Keratinocyte (primary cell): ENCODE results near the gene USP47. TPM values are rescaled to one million over a fixed set of nuclear protein-coding genes. Genes with fewer than 3 reads are reported as not detected.

Source experiments
- DNase-seq: peaks from one replicate; pipeline ENCODE4 v3.0.0-alpha.2; 2011; ENCODE audit warnings: low read depth, missing footprints, low spot score
- FAIRE-seq: peaks from 2 replicates; lab custom pipeline; 2011; peaks lifted over from hg19 to GRCh38; lab: Jason Lieb, UNC
- H2AFZ ChIP-seq: 2 replicates; pipeline ENCODE4 v1.6.0; 2012; ENCODE audit warnings: low read length, control low read depth, inconsistent platforms; ENCODE audit not compliant: control insufficient read depth
- H3K27ac ChIP-seq: 2 replicates; pipeline ENCODE4 v1.5.1; 2011; ENCODE audit warnings: low read length; ENCODE audit not compliant: control insufficient read depth, insufficient read depth
- H3K27me3 ChIP-seq: 3 replicates; pipeline ENCODE4 v1.6.0; 2011; ENCODE audit warnings: low read length; ENCODE audit not compliant: control insufficient read depth, insufficient read depth; ENCODE audit errors: extremely low read depth
- H3K36me3 ChIP-seq, 2 experiments: 2 replicates in 1 of 2; 3 replicates in 1 of 2; pipeline ENCODE4 v1.5.1; 2011; ENCODE audit warnings: low read length in 2 of 2, mild to moderate bottlenecking in 1 of 2; ENCODE audit not compliant: control insufficient read depth in 2 of 2, insufficient read depth in 2 of 2; ENCODE audit errors: extremely low read depth in 1 of 2
- H3K4me1 ChIP-seq: 3 replicates; pipeline ENCODE4 v1.5.1; 2011; ENCODE audit warnings: low read length; ENCODE audit not compliant: control insufficient read depth, insufficient read depth; ENCODE audit errors: extremely low read depth
- H3K4me2 ChIP-seq: 3 replicates; pipeline ENCODE4 v1.6.0; 2011; ENCODE audit warnings: low read depth, low read length; ENCODE audit not compliant: control insufficient read depth, insufficient read depth; ENCODE audit errors: extremely low read depth
- H3K4me3 ChIP-seq, 3 experiments: fragments of 200-600 bp in 1 of 3; sonication (generic) in 1 of 3; 2 replicates in 2 of 3; 3 replicates in 1 of 3; pipeline ENCODE4 v1.5.1; 2011 to 2016; ENCODE audit warnings: low read length in 3 of 3, mild to moderate bottlenecking in 3 of 3, control low read depth in 2 of 3, inconsistent platforms in 1 of 3, low read depth in 1 of 3, mixed read lengths in 1 of 3, mixed run types in 1 of 3, moderate library complexity in 1 of 3; ENCODE audit not compliant: control insufficient read depth in 2 of 3, insufficient read depth in 2 of 3; ENCODE audit errors: extremely low read depth in 1 of 3
- H3K79me2 ChIP-seq: 2 replicates; pipeline ENCODE4 v1.6.0; 2012; ENCODE audit warnings: low read length; ENCODE audit not compliant: control insufficient read depth, insufficient read depth
- H3K9ac ChIP-seq: 3 replicates; pipeline ENCODE4 v1.6.0; 2011; ENCODE audit warnings: low read length; ENCODE audit not compliant: control insufficient read depth, insufficient read depth; ENCODE audit errors: extremely low read depth
- H3K9me1 ChIP-seq: 3 replicates; pipeline ENCODE4 v1.6.0; 2011; ENCODE audit warnings: low read length; ENCODE audit not compliant: control insufficient read depth, insufficient read depth; ENCODE audit errors: extremely low read depth
- H3K9me3 ChIP-seq: 2 replicates; pipeline ENCODE4 v1.5.1; 2012; ENCODE audit warnings: low read depth, low read length; ENCODE audit not compliant: control insufficient read depth
- H4K20me1 ChIP-seq: 3 replicates; pipeline ENCODE4 v1.6.0; 2011; ENCODE audit warnings: low read length; ENCODE audit not compliant: control insufficient read depth, insufficient read depth; ENCODE audit errors: extremely low read depth
- EZH2 ChIP-seq: IDR thresholded peaks from one replicate; pipeline ENCODE4 v1.6.1; 2012; ENCODE audit warnings: inconsistent platforms, mild to moderate bottlenecking, low read length, moderate library complexity
- dilution Hi-C: fragments of 300-500 bp; cut with MboI; formaldehyde crosslinking; loops from one replicate; pipeline ENCODE4 v1.7.0; 2020; ENCODE audit warnings: low sequenced_read_pairs; ENCODE audit not compliant: extremely low pct_ligation_motif_present
- polyA plus RNA-seq, 5 experiments: library from polyadenylated mRNA; depleted of rRNA in 3 of 5; stranded (reverse) in 3 of 5; stranded (forward) in 1 of 5; unstranded in 1 of 5; fragments of >200 nt; gene quantifications; 1 replicate in 1 of 5; 2 replicates in 3 of 5; 3 replicates in 1 of 5; pipeline versions ENCODE4 v1.2.1 to v1.2.3, GENCODE V29; 2011 to 2012; ENCODE audit warnings: missing spikeins in 2 of 5, low read depth in 1 of 5, low replicate concordance in 1 of 5
- TF ChIP-seq, protein P1 (sequence below), 3 experiments: IDR thresholded peaks in 1 of 3; conservative IDR thresholded peaks in 1 of 3; optimal IDR thresholded peaks in 1 of 3; 2 replicates in 2 of 3; 3 replicates in 1 of 3; pipeline versions ENCODE3 to v1.5.1; 2011; ENCODE audit warnings: low read length in 3 of 3, mild to moderate bottlenecking in 3 of 3, moderate library complexity in 2 of 3, control low read depth in 1 of 3, inconsistent platforms in 1 of 3; ENCODE audit not compliant: insufficient read depth in 2 of 3; ENCODE audit errors: extremely low read depth in 1 of 3

Gene USP47
- polyA plus RNA-seq, 1 donor (not counting 4 experiments of a cell fraction or from before 2014, with no cell fraction given) = 22.4 TPM

DNA sequence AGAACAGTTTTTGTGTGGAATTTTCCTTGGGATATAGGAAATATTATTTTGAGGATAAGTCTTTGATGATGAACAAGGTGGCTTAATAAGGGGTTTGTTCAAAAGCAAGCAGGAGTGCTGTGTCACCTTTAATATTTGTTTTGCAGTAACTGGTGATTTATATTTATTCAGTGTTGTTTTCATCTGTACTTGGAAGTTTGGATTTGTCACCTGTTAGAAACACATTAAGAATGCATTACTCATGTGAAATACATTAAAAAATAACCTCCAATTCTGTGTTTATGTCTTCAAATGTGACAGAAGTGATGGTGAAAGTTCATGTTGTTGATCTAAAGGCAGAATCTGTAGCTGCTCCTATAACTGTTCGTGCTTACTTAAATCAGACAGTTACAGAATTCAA is 96.2 kb downstream of the USP47 start:
- H3K4me1 ChIP-seq = no peaks in the 10 kb centered on the region
- no peak overlapping the region for H3K4me3 ChIP-seq
- DNase-seq (no peak), FAIRE-seq (no peak)
- no peaks in the 10 kb centered on the region for H4K20me1 ChIP-seq
- no peaks in the 10 kb centered on the region for H3K27me3 ChIP-seq
- peaks cover 11 to 15% of the 10 kb centered on the region in 2 experiments for H3K36me3 ChIP-seq
- dilution Hi-C loops = no loop called here
- H3K4me2 ChIP-seq = no peak overlapping the region
- TF ChIP-seq EZH2 = no peak
- TF ChIP-seq, protein P1, sequence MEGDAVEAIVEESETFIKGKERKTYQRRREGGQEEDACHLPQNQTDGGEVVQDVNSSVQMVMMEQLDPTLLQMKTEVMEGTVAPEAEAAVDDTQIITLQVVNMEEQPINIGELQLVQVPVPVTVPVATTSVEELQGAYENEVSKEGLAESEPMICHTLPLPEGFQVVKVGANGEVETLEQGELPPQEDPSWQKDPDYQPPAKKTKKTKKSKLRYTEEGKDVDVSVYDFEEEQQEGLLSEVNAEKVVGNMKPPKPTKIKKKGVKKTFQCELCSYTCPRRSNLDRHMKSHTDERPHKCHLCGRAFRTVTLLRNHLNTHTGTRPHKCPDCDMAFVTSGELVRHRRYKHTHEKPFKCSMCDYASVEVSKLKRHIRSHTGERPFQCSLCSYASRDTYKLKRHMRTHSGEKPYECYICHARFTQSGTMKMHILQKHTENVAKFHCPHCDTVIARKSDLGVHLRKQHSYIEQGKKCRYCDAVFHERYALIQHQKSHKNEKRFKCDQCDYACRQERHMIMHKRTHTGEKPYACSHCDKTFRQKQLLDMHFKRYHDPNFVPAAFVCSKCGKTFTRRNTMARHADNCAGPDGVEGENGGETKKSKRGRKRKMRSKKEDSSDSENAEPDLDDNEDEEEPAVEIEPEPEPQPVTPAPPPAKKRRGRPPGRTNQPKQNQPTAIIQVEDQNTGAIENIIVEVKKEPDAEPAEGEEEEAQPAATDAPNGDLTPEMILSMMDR (optimal IDR thresholded peaks at IDR 0.05 in 1 of 3, IDR thresholded peaks at IDR 0.05 in 1 of 3, conservative IDR thresholded peaks at IDR 0.05 in 1 of 3; ENCODE audit: extremely low read depth in 1 of 3, insufficient read depth in 2 of 3, low read length in 3 of 3) = no peak
- no peak overlapping the region for H2AFZ ChIP-seq
- H3K9me3 ChIP-seq = no peaks in the 10 kb centered on the region
- H3K27ac ChIP-seq = no peak overlapping the region
- H3K9ac ChIP-seq = no peak overlapping the region
- H3K79me2 ChIP-seq = no peaks in the 10 kb centered on the region
- no peaks in the 10 kb centered on the region for H3K9me1 ChIP-seq

DNA sequence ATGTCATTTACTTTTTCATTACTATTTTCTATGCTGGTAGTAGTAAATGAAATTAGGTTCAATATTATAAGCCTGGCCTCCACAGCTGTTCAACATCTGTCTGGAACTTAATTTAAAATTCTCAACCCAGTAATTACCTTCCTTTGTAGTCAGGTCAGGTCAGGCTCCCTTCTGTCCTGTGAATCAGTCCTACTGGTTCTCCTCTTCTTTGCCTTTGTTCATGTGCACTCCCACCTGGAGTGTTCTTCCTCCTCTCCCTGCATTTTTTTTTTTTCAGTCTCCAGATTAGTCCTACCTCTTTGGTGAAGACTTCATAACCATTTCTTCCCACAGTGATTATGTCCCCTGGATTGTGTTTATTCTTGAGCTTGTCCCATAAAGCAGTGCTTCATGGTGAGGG is 98.8 kb downstream of the USP47 start:
- no peak for TF ChIP-seq EZH2
- TF ChIP-seq, protein P1 (optimal IDR thresholded peaks at IDR 0.05 in 1 of 3, IDR thresholded peaks at IDR 0.05 in 1 of 3, conservative IDR thresholded peaks at IDR 0.05 in 1 of 3; ENCODE audit: extremely low read depth in 1 of 3, insufficient read depth in 2 of 3, low read length in 3 of 3) = no peak
- no peak for DNase-seq
- no peaks in the 10 kb centered on the region for H3K79me2 ChIP-seq
- no peak for FAIRE-seq
- H3K9me1 ChIP-seq = no peaks in the 10 kb centered on the region
- H3K4me3 ChIP-seq = no peak overlapping the region
- H3K4me2 ChIP-seq = no peak overlapping the region
- H3K27ac ChIP-seq = no peak overlapping the region
- H3K9me3 ChIP-seq = no peaks in the 10 kb centered on the region
- no peak overlapping the region for H3K9ac ChIP-seq
- no peak overlapping the region for H2AFZ ChIP-seq
- H3K27me3 ChIP-seq = no peaks in the 10 kb centered on the region
- dilution Hi-C loops = no loop called here
- no peaks in the 10 kb centered on the region for H4K20me1 ChIP-seq
- H3K36me3 ChIP-seq = peaks cover 9 to 10% of the 10 kb centered on the region in 2 experiments
- no peaks in the 10 kb centered on the region for H3K4me1 ChIP-seq
